Spinal cord (tissue), 10 donors: Measurements from ENCODE around the gene MTFP1. TPM values are rescaled to one million over a fixed set of nuclear protein-coding genes. Genes with fewer than 3 reads are reported as not detected.
A peak's percentile ranks its signal among the peaks of the same experiment; 100 is the strongest.

Experiments
- DNase-seq, 6 donors: peaks; one replicate each; pipeline versions ENCODE4 v3.0.0 to v3.0.0-alpha.2; 2013 to 2015; ENCODE audit warnings: low spot score in 6 of 6, low read depth in 4 of 6
- H3K27ac ChIP-seq: one replicate; pipeline ENCODE4 v1.5.1; 2013; ENCODE audit warnings: low read depth, low read length, control low read depth
- H3K27me3 ChIP-seq: one replicate; pipeline ENCODE4 v1.6.1; 2013; ENCODE audit warnings: low read length; ENCODE audit not compliant: control insufficient read depth, insufficient read depth
- H3K36me3 ChIP-seq: one replicate; pipeline ENCODE4 v1.6.1; 2013; ENCODE audit warnings: low read length; ENCODE audit not compliant: control insufficient read depth, insufficient read depth
- H3K4me1 ChIP-seq: one replicate; pipeline ENCODE4 v1.6.1; 2013; ENCODE audit warnings: low read length; ENCODE audit not compliant: control insufficient read depth, insufficient read depth
- H3K4me3 ChIP-seq: one replicate; pipeline ENCODE4 v1.5.1; 2013; ENCODE audit warnings: low read depth, low read length, control low read depth
- H3K9me3 ChIP-seq: one replicate; pipeline ENCODE4 v1.6.1; 2013; ENCODE audit warnings: low read length; ENCODE audit not compliant: control insufficient read depth, insufficient read depth
- WGBS: methylation state at CpG from one replicate; pipeline ENCODE4 v1.1.5; 2013; ENCODE audit warnings: missing lambda C conversion rate; ENCODE audit not compliant: insufficient coverage; 5-methylcytosine and 5-hydroxymethylcytosine counted together
- polyA plus RNA-seq, 2 donors: library from polyadenylated mRNA; unstranded; fragments of 120-200 nt; gene quantifications; one replicate each; pipeline ENCODE4 v1.2.1, GENCODE V29; 2013; ENCODE audit not compliant: insufficient read length in 2 of 2
- total RNA-seq, 2 donors: library from RNA; depleted of rRNA in 1 of 2; stranded (reverse); fragments of 120-200 nt in 1 of 2; fragments of >200 nt in 1 of 2; gene quantifications; one replicate each; pipeline versions ENCODE4 v1.2.3 to v1.2.4, GENCODE V29; 2013 to 2014
- donor health status: healthy.

The MTFP1 gene
- total and polyA plus RNA-seq, 4 donors, result 2.1 to 9.5 (median 6.4) TPM

DNA sequence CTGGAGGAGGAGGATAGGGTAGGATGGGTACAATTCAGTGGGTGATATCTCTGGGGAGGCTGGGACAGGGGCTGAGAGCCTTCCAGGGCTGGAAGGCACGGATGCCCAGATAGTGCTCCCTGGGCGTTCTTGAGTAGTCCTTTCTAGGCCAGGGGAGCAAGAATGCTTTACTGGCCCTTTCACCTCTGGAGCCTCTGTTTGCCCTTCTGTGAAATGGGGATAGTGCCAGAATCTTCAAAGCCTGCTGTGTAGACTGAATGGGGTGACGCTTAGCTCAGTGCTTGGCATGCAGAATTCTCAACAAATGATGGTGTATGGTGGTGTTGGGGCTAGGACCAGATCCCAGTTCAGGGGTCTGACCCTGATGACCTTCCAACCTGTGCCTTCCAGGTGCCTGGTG, 7.7 kb downstream of the MTFP1 start:
- H3K9me3 ChIP-seq, result no peaks in the 10 kb centered on the region
- WGBS, result 94% methylated on average over 3 of the region's 3 CpGs
- H3K36me3 ChIP-seq, result peaks cover 12% of the 10 kb centered on the region
- no peak for DNase-seq
- H3K27ac ChIP-seq, result no peak overlapping the region
- H3K27me3 ChIP-seq, result no peaks in the 10 kb centered on the region
- peaks cover 8% of the 10 kb centered on the region for H3K4me1 ChIP-seq
- no peak overlapping the region for H3K4me3 ChIP-seq

- Histone ChIP-seq H3K36me3 (peaks cover 7% of the 10 kb centered on the region), H3K4me1 (peaks cover 8% of the 10 kb centered on the region), H3K9me3 (no peaks in the 10 kb centered on the region), H3K27me3 (no peaks in the 10 kb centered on the region), H3K4me3 (no peak overlapping the region), H3K27ac (no peak overlapping the region)
- no peak for DNase-seq
- 88% methylated on average over 1 of the region's 1 CpG for WGBS
Measured at GRCh38 chr22:30433773-30434172, 8.2 kb downstream of the MTFP1 start.

DNA sequence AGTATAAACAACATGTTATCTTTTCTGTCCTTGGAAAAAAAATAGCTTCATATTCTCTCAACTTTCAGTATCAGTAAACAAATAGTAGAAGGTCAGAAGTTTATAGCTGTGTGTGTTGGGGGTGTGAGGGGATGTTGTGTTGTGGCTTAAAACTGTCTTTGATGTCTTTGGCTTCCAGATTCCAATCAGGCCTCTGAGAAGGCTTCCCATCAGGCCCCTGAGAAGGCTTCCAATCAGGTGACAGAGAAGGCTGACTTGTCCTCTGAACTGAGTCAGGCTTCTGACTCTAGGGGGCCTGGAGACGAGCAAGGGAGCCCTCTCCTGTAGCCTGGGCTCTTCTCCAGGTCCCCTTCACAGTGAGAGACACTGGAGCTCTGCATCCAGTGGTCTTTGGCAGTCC, 9.3 kb downstream of the MTFP1 start:
- no peaks in the 10 kb centered on the region for H3K27me3 ChIP-seq
- H3K27ac ChIP-seq, result no peak overlapping the region
- H3K9me3 ChIP-seq, result no peaks in the 10 kb centered on the region
- H3K36me3 ChIP-seq, result no peaks in the 10 kb centered on the region
- H3K4me1 ChIP-seq, result peaks cover 8% of the 10 kb centered on the region
- WGBS, result 43% methylated on average over 1 of the region's 1 CpG
- no peak for DNase-seq
- no peak overlapping the region for H3K4me3 ChIP-seq

- Histone ChIP-seq H3K9me3 (no peaks in the 10 kb centered on the region), H3K27ac (no peak overlapping the region), H3K36me3 (no peaks in the 10 kb centered on the region), H3K4me1 (peaks cover 8% of the 10 kb centered on the region), H3K4me3 (no peak overlapping the region), H3K27me3 (no peaks in the 10 kb centered on the region)
- 77% methylated on average over 6 of the region's 6 CpGs for WGBS
- no peak for DNase-seq
Measured at GRCh38 chr22:30435674-30436126, 10.1 kb downstream of the MTFP1 start.

DNA sequence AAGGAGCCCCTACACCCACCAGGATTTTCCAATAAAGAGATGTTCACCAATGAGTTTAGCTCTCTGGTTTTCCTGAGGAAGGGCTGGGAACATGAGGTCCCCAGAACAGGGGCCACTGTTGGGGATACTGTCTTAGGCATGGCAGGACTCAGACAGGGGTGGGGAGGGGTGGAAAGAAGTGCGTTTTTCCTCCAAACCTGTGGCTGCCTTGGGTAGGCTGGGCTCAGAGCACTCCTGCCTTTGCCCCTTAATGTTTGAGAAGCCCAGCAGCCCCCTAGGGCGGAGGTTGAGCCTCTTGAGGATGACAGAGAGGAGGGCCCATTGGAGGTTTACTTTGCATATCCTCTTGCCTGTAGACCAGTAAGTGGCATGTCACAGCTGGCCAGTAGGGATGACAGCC, 10.6 kb downstream of the MTFP1 start:
- H3K36me3 ChIP-seq, result no peaks in the 10 kb centered on the region
- peaks cover 8% of the 10 kb centered on the region for H3K4me1 ChIP-seq
- no peak overlapping the region for H3K4me3 ChIP-seq
- no peak overlapping the region for H3K27ac ChIP-seq
- no peaks in the 10 kb centered on the region for H3K27me3 ChIP-seq
- WGBS, result 91% methylated on average over 2 of the region's 2 CpGs
- H3K9me3 ChIP-seq, result no peaks in the 10 kb centered on the region
- DNase-seq, result no peak

DNA sequence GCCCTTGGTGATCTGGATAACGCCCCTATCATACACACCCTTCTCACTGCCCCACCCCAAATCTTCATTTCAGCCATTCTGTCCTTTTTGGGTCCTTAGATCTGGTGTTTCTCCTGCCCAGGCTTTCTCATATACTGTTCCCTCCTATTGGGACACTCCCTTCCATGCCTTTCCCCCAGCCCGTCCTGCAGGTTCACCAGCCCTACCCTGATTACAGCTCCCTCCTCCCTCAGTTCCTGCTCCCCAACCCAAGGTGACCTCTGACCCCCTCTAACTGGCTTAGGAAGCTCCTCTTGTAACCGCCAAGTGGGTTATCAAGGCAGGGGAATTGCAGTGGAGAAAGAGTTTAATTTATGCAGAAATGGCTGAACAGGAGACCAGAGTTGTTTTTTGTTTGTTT, 13.0 kb downstream of the MTFP1 start:
- Histone ChIP-seq H3K4me1 (peaks cover 8% of the 10 kb centered on the region), H3K36me3 (no peaks in the 10 kb centered on the region), H3K9me3 (no peaks in the 10 kb centered on the region), H3K27ac (no peak overlapping the region), H3K4me3 (no peak overlapping the region), H3K27me3 (no peaks in the 10 kb centered on the region)
- WGBS, result 66% methylated on average over 2 of the region's 3 CpGs
- no peak for DNase-seq

GRCh38 chr22:30439226-30439625, 13.7 kb downstream of the MTFP1 start:
- Histone ChIP-seq H3K9me3 (no peaks in the 10 kb centered on the region), H3K27me3 (no peaks in the 10 kb centered on the region), H3K36me3 (no peaks in the 10 kb centered on the region), H3K4me3 (no peak overlapping the region), H3K4me1 (peaks cover 8% of the 10 kb centered on the region), H3K27ac (no peak overlapping the region)
- no peak for DNase-seq
- 96% methylated on average over 3 of the region's 4 CpGs for WGBS

DNA sequence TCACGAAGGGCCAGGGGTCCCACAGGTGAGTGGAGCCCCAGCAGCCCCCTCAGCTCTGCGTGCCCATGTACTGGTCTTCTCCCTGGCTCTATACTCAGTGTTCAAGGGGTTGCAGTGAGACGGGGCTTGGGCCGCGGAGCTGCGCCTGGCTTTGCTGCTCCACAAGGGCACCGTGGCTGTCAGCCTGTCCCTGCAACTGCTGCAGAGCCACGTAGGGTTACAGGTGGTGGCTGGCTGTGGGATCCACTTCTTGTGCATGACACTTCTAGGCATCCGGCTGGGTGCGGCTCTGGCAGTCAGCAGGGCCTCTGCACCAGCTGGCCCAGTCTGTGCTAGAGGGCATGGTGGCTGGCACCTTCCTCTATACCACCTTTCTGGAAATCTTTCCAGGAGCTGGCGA, 14.3 kb downstream of the MTFP1 start:
- Histone ChIP-seq H3K36me3 (no peaks in the 10 kb centered on the region), H3K4me3 (no peak overlapping the region), H3K27ac (no peak overlapping the region), H3K9me3 (no peaks in the 10 kb centered on the region), H3K4me1 (peaks cover 11% of the 10 kb centered on the region), H3K27me3 (no peaks in the 10 kb centered on the region)
- DNase-seq, result no peak
- 92% methylated on average over 11 of the region's 11 CpGs for WGBS

- Histone ChIP-seq H3K27ac (no peak overlapping the region), H3K4me1 (peaks cover 10% of the 10 kb centered on the region), H3K36me3 (no peaks in the 10 kb centered on the region), H3K27me3 (no peaks in the 10 kb centered on the region), H3K9me3 (no peaks in the 10 kb centered on the region), H3K4me3 (no peak overlapping the region)
- WGBS, result 80% methylated on average over 7 of the region's 9 CpGs
- DNase-seq, result peak in 1 of 6 donors; percentile 20
Measured at GRCh38 chr22:30441088-30441487, 15.5 kb downstream of the MTFP1 start.

GRCh38 chr22:30444632-30445437, 19.3 kb downstream of the MTFP1 start:
- H3K36me3 ChIP-seq, result no peaks in the 10 kb centered on the region
- no peaks in the 10 kb centered on the region for H3K9me3 ChIP-seq
- H3K27me3 ChIP-seq, result no peaks in the 10 kb centered on the region
- H3K4me1 ChIP-seq, result peaks cover 14% of the 10 kb centered on the region
- H3K27ac ChIP-seq, result no peak overlapping the region
- peak in 2 of 6 donors; percentile 69 to 72 for DNase-seq
- WGBS, result 40% methylated on average over 2 of the region's 11 CpGs
- no peak overlapping the region for H3K4me3 ChIP-seq
